Ascending aorta (tissue), 2 donors: ENCODE results near the gene PDXP. TPM values are rescaled to one million over a fixed set of nuclear protein-coding genes. Genes with fewer than 3 reads are reported as not detected.

Experiments used
- DNase-seq, 2 donors: peaks; one replicate each; pipeline ENCODE4 v3.0.0-alpha.2; 2019; ENCODE audit warnings: low spot score in 2 of 2
- H3K27ac ChIP-seq, 2 donors: fragments of 200-600 bp; sonication (generic); one replicate each; pipeline ENCODE4 v1.5.1; 2016 to 2017; ENCODE audit warnings: mild to moderate bottlenecking in 1 of 2
- H3K27me3 ChIP-seq: fragments of 200-600 bp; sonication (generic); one replicate; pipeline ENCODE4 v1.5.1; 2017
- H3K36me3 ChIP-seq, 2 donors: fragments of 200-600 bp; sonication (generic); one replicate each; pipeline ENCODE4 v1.5.1; 2016
- H3K4me1 ChIP-seq, 2 donors: fragments of 200-600 bp; sonication (generic); one replicate each; pipeline ENCODE4 v1.5.1; 2016 to 2017; ENCODE audit warnings: mild to moderate bottlenecking in 1 of 2
- H3K4me3 ChIP-seq, 2 donors: fragments of 200-600 bp; sonication (generic); one replicate each; pipeline ENCODE4 v1.5.1; 2016 to 2017; ENCODE audit warnings: mild to moderate bottlenecking in 1 of 2
- H3K9me3 ChIP-seq, 2 donors: fragments of 200-600 bp; sonication (generic); one replicate each; pipeline ENCODE4 v1.5.1; 2016
- intact Hi-C: fragments of 100-400 bp; cut with DNase I; formaldehyde crosslinking; loops from one replicate; pipeline ENCODE4 v1.15.1; 2023
- total RNA-seq: library from RNA; depleted of rRNA; stranded (reverse); fragments of >200 nt; gene quantifications from one replicate; pipeline ENCODE4 v1.1.0, GENCODE V29; 2016
- TF ChIP-seq, protein P1 (sequence below), 3 experiments: fragments of 200-600 bp in 2 of 3; fragments of 450-650 bp in 1 of 3; sonication (generic) in 2 of 3; IDR thresholded peaks; one replicate each; pipeline ENCODE4 v1.5.1; 2016 to 2019; ENCODE audit warnings: antibody characterized with exemption in 3 of 3, mild to moderate bottlenecking in 1 of 3, moderate library complexity in 1 of 3

The PDXP gene
- total RNA-seq, 1 donor from 2014 or later, result 10.6 TPM

DNA sequence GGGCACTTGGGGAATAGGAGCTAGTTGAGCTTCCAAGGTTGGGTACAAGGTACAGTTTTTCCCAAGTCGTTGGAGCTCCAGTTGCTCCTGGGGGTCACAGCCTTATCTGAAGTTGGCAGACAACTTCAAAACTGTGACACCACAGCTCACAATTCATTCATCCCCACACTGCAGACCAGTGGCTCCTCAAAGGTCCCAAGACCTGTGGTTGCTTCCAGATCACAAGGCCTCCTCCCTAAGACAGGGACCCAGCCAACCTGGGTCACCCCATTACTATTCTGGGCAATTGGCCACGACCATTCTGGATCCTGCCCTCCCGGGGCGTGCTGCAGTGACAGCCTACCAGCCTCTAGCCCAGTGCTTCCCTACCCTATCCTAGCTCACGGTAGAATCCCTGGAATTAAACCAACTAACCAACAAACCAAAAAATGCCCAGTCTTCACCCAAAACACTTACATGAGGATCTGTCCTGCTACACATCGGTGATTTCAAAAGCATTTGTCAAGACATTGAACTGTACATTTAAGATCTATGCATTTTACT is 862 bp upstream of the PDXP start:
- Histone ChIP-seq H3K4me3 (peak overlapping the region; percentile 56 to 64), H3K27ac (peak overlapping the region; percentile 76 to 86), H3K9me3 (no peaks in the 10 kb centered on the region), H3K36me3 (no peaks in the 10 kb centered on the region), H3K27me3 (no peaks in the 10 kb centered on the region), H3K4me1 (peaks cover 11 to 29% of the 10 kb centered on the region in 2 donors)
- no peak for DNase-seq
- TF ChIP-seq, protein P1, sequence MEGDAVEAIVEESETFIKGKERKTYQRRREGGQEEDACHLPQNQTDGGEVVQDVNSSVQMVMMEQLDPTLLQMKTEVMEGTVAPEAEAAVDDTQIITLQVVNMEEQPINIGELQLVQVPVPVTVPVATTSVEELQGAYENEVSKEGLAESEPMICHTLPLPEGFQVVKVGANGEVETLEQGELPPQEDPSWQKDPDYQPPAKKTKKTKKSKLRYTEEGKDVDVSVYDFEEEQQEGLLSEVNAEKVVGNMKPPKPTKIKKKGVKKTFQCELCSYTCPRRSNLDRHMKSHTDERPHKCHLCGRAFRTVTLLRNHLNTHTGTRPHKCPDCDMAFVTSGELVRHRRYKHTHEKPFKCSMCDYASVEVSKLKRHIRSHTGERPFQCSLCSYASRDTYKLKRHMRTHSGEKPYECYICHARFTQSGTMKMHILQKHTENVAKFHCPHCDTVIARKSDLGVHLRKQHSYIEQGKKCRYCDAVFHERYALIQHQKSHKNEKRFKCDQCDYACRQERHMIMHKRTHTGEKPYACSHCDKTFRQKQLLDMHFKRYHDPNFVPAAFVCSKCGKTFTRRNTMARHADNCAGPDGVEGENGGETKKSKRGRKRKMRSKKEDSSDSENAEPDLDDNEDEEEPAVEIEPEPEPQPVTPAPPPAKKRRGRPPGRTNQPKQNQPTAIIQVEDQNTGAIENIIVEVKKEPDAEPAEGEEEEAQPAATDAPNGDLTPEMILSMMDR (IDR thresholded peaks at IDR 0.05), result no peak
- intact Hi-C loops, result loop anchor here (1.0 kb wide), 1 partner anchor 18 kb away; the partner anchor contains the start of gene LGALS1

DNA sequence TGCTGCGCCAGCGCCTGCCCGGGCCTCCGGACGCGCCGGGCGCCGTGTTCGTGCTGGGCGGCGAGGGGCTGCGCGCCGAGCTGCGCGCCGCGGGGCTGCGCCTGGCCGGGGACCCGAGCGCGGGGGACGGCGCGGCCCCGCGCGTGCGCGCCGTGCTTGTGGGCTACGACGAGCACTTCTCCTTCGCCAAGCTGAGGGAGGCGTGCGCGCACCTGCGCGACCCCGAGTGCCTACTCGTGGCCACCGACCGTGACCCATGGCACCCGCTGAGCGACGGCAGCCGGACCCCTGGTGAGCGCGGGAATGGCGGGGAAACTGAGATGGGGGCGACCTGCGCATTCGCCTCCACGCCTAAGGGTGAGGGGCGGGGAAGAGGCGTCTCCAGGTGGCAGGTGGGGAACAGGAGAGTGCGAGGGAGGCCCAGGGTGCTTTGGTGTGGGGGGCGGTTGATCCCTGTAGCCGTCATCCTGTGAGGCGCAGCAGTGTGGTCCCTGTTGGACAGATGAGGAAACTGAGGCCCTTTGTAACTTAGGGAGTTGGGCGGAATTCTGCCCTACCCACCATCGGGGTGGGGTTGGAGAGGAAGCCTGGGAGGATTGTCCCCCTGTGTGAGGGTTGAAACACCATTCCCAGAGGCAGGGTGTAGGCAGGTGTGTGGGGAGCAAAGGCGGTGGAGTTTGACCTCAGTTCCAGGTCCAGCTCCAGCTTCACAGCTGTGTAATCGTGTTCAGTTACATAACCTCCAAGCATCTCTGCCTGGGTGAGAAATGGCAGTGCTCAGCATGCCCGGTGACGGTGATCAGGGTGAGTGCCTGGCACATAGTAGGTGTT is 758 bp downstream of the PDXP start:
- no peak overlapping the region for H3K27ac ChIP-seq
- intact Hi-C loops, result no loop called here
- no peaks in the 10 kb centered on the region for H3K9me3 ChIP-seq

GRCh38 chr22:37659897-37660708 is 1.6 kb downstream of the PDXP start:
- Histone ChIP-seq H3K27me3 (no peaks in the 10 kb centered on the region), H3K4me1 (peaks cover 11 to 29% of the 10 kb centered on the region in 2 donors), H3K36me3 (no peaks in the 10 kb centered on the region), H3K9me3 (no peaks in the 10 kb centered on the region), H3K4me3 (peak overlapping the region; percentile 72 to 87), H3K27ac (no peak overlapping the region)
- no peak for DNase-seq
- intact Hi-C loops, result loop anchor here (2.0 kb wide), 1 partner anchor 21 kb away; no protein-coding TSS in a partner anchor
- TF ChIP-seq, protein P1 (IDR thresholded peaks at IDR 0.05), result no peak

More for the DNA sequence above, 758 bp downstream of the PDXP start:
- peak overlapping the region; percentile 72 to 87 for H3K4me3 ChIP-seq
- H3K4me1 ChIP-seq, result peaks cover 11 to 29% of the 10 kb centered on the region in 2 donors
- H3K27me3 ChIP-seq, result no peaks in the 10 kb centered on the region
- TF ChIP-seq, protein P1 (IDR thresholded peaks at IDR 0.05), result no peak
- H3K36me3 ChIP-seq, result no peaks in the 10 kb centered on the region
- no peak for DNase-seq

DNA sequence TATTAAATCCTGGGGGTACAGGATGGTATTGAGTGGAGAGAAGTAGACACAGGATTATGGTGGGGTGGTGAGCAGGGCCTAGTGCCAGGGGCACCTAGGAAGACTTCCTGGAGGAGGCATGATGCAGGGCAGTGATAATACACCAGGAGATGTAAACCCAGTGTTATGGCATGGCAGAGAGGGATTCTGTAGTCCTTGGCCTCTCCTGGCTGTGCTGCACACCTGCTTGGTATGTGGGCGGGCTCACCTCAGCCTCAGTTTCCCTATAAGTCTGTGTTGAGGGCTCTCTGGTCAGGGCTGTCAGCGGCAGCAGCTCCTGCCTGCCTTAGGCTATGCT is 2.2 kb downstream of the PDXP start:
- H3K4me1 ChIP-seq, result peaks cover 11 to 29% of the 10 kb centered on the region in 2 donors
- no peaks in the 10 kb centered on the region for H3K27me3 ChIP-seq
- peaks cover 3% of the 10 kb centered on the region in 2 donors for H3K36me3 ChIP-seq
- no peak for DNase-seq
- H3K27ac ChIP-seq, result peak overlapping the region; percentile 42 to 64
- no peak overlapping the region for H3K4me3 ChIP-seq
- intact Hi-C loops, result loop anchor here (2.0 kb wide), 1 partner anchor 20 kb away; no protein-coding TSS in a partner anchor
- no peaks in the 10 kb centered on the region for H3K9me3 ChIP-seq
- TF ChIP-seq, protein P1 (IDR thresholded peaks at IDR 0.05), result no peak

- no peak for DNase-seq
- TF ChIP-seq, protein P1 (IDR thresholded peaks at IDR 0.05), result peak; percentile 29 to 49 (median 36)
- H3K27me3 ChIP-seq, result no peaks in the 10 kb centered on the region
- no peaks in the 10 kb centered on the region for H3K9me3 ChIP-seq
- intact Hi-C loops, result loop anchor here (2.0 kb wide), 1 partner anchor 19 kb away; no protein-coding TSS in a partner anchor
- peaks cover 11 to 29% of the 10 kb centered on the region in 2 donors for H3K4me1 ChIP-seq
- peak overlapping the region; percentile 42 to 64 for H3K27ac ChIP-seq
- H3K36me3 ChIP-seq, result peaks cover 8 to 10% of the 10 kb centered on the region in 2 donors
- no peak overlapping the region for H3K4me3 ChIP-seq
Observed at GRCh38 chr22:37661160-37661924, 2.8 kb downstream of the PDXP start.
